Measurements from ENCODE around the gene TLCD1. TPM values are rescaled to one million over a fixed set of nuclear protein-coding genes. Genes with fewer than 3 reads are reported as not detected.

The TLCD1 gene
- total RNA-seq, 1 donor from 2014 or later = not detected

- no peak for DNase-seq
These were observed 39.7 kb downstream of the TLCD1 start for GRCh38 chr17:28686296-28686695.

GRCh38 chr17:28685366-28685765, 40.7 kb downstream of the TLCD1 start:
- DNase-seq = no peak

GRCh38 chr17:28684963-28685362, 41.1 kb downstream of the TLCD1 start:
- DNase-seq = peak; percentile 73

- no peak for DNase-seq
These were observed 43.4 kb downstream of the TLCD1 start for GRCh38 chr17:28682655-28683054.

- no peak for DNase-seq
These were observed 50.1 kb downstream of the TLCD1 start for GRCh38 chr17:28675980-28676379.

GRCh38 chr17:28675490-28675889, 50.5 kb downstream of the TLCD1 start:
- DNase-seq = no peak

Small RNA genes lying within 50 kb of the gene (small RNA-seq; reads per million reads assigned to genes)
- gene SNORD42A = not detected
- gene SNORD42B = not detected
- gene SNORD4A = not detected
- gene SNORD4B = not detected

Other genes starting within 250 kb of the TLCD1 start
- gene FOXN1, start 219.9 kb downstream of the TLCD1 start, total RNA-seq = not detected
- 31.5 TPM for gene UNC119, start 173.6 kb downstream of the TLCD1 start, total RNA-seq
- 12.8 TPM for gene PIGS, start 154.7 kb downstream of the TLCD1 start, total RNA-seq
- 78.1 TPM for gene ALDOC, start 149.3 kb downstream of the TLCD1 start, total RNA-seq
- gene SPAG5, start 127.2 kb downstream of the TLCD1 start, total RNA-seq = 4.7 TPM
- gene RSKR, start 112.0 kb downstream of the TLCD1 start, total RNA-seq = 16.5 TPM
- gene BLTP2, start 81.1 kb downstream of the TLCD1 start, total RNA-seq = 83.8 TPM
- 33.5 TPM for gene SDF2, start 64.3 kb downstream of the TLCD1 start, total RNA-seq
- gene SUPT6H, start 64.0 kb downstream of the TLCD1 start, total RNA-seq = 32.3 TPM
- 3.3 TPM for gene PROCA1, start 14.3 kb downstream of the TLCD1 start, total RNA-seq
- 10.6 TPM for gene RAB34, start 8.4 kb downstream of the TLCD1 start, total RNA-seq
- gene RPL23A, start 6.2 kb downstream of the TLCD1 start, total RNA-seq = 414 TPM
- gene NEK8, start 2.6 kb upstream of the TLCD1 start, total RNA-seq = 0.62 TPM
- 35.6 TPM for gene TRAF4, start 17.8 kb upstream of the TLCD1 start, total RNA-seq
- 2.7 TPM for gene FAM222B, start 116.6 kb upstream of the TLCD1 start, total RNA-seq
- 21.8 TPM for gene ERAL1, start 128.8 kb upstream of the TLCD1 start, total RNA-seq
- gene FLOT2, start 171.5 kb upstream of the TLCD1 start, total RNA-seq = 20.0 TPM
- 27.1 TPM for gene DHRS13, start 176.8 kb upstream of the TLCD1 start, total RNA-seq
- gene PHF12, start 225.3 kb upstream of the TLCD1 start, total RNA-seq = 44.8 TPM